Stimulated activated CD8-positive, alpha-beta memory T cell treated with anti-CD3 and anti-CD28 coated beads, Interleukin-15, amount 100 ng/mL, for 4 hours (primary cell): ENCODE measurements around the gene NKAPD1.
"Not testable (repeated sequence)": the region's sequence is repeated elsewhere in the genome, so short reads cannot be mapped to it uniquely, and the experiment has no call there.

ENCODE experiments used
- DNase-seq, 2 donors: peaks; one replicate each; pipeline ENCODE4 v3.0.0-alpha.2; 2020; ENCODE audit warnings: low read depth in 2 of 2

The NKAPD1 gene

DNA sequence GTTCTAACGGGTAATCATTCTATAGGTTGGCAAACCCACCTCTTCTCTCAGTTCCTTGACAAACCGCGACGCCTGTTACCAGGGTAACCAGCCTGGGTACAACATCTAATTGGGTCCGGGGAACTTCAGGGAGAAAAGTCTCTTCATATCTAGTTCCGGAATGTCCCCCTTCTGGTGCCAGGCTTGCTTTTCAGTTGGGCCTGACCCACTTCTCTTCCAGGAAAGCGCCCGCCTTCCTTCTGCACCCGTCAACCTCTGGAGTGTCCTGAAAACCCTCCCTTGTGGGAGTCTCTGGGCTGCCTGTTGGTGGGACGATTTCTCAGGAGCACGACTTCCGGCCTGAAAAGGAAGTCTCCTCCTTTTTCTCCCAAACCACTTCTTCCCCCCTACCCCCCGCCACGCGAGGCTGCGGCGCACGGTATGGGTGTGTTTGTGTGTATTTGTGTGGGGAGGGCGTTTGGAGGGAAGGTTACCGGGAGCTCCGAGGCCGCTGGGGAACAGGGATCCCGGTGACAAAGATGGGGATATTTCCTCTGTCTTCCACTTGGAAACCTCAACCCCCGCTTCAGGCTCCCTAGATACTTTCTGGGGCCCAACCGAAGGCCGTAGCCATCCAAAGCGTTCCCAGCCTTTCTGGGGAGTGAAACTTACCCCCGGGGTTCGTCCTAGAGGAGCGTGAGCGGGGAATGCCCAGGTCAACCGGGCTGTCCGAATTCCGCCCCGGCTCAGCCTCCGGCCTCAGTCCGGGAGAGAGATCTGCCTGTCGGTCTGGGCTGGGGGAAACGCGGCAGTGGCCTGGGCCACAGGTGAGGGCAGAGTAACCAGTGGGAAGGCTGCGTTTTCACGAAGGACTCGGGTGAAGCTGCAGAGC, at the start of gene NKAPD1, which contains the start of gene PIH1D2:
NKAPD1 (plus strand) TSS at position 359 of the 871 bp plus-strand sequence. CDS start 1,276 bp downstream, outside the sequence.
PIH1D2 (minus strand) TSS at position 77 of the 871 bp plus-strand sequence. CDS start 843 bp downstream, outside the sequence.
- DNase-seq = peak; percentile 58 to 72

DNA sequence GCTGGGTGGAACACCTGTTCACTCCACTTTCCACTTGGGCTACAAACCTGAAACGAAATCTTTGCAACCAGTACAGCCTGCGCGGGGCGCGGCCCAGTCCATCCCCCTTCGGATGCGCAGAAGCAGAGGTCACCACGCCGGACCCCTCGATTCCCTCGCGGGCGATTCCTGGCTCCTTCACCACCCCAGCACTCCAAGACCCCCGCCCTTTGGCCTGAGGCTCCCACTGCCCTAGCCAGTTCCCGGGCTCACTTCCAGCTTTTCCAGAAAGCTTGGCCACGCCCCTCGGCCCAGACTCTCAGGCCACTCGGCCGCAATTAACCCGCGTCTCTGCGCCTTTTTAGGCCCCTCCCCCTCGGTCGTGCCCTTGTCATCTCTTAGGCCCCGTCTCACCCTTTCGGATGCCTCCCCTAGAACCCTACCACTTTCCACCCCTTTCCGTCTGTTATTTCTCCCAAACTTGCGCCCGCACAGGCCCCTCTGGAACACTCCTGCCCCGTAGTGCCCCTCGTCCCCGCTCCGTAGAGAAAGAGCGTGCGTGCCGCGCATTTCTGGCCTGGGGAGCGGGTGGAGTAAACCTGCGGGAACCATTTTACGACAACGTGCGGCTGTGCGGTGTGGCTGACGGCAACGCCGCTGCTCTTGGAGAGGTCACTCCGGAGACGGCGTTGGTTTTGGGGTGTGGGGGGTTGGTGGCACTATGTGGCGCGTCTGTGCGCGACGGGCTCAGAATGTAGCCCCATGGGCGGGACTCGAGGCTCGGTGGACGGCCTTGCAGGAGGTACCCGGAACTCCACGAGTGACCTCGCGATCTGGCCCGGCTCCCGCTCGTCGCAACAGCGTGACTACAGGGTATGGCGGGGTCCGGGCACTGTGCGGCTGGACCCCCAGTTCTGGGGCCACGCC, 49.1 kb upstream of the NKAPD1 start, which contains the start of gene DLAT:
DLAT (plus strand) TSS at position 636 of the 906 bp plus-strand sequence; CDS start at position 701, 65 bp downstream.
- peak; percentile 67 to 68 for DNase-seq

DNA sequence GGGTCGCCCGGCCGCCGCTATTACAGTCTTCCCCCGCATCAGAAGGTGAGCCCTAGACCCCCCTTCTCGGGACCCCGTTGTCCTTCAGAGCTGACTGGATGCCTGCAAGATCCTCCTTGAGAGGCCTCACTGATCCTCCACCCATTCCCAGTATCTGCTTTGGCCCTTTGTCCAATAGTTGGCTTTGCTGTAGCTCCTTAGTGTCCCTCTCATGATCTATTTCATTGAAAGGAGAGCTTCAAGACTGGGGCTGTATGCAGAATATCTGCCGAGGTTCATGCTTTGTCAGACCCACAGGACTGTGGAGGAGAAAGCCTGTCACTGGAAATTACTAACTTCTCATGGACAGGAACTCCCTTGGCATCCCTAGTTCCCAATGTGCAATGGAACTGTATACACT, 48.4 kb upstream of the NKAPD1 start:
- DNase-seq = no peak

- DNase-seq = not testable (repeated sequence)
Measured at GRCh38 chr11:112026784-112027410, 47.2 kb upstream of the NKAPD1 start.

- no peak for DNase-seq
Measured at GRCh38 chr11:112029460-112029859, 44.6 kb upstream of the NKAPD1 start.

DNA sequence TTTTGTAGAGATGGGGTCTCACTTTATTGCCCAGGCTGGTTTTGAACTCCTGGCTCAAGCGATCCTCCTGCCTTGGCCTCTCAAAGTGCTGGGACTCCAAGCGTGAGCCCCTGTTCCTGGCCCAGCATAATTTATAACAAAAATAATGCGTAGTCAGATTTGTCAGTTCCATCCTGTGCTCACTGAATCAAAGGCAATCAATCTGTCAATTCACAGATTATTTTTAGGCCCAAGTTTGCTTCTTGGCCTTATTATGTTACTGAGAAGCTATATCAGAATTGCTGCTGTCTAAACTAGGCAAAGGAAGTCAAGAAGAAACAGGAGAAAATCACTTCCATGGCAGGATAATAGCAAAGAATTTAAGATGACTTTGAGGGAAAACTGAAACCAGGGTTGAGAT, 40.2 kb upstream of the NKAPD1 start:
- no peak for DNase-seq

- DNase-seq = no peak
Measured at GRCh38 chr11:112037527-112037926, 36.6 kb upstream of the NKAPD1 start.

GRCh38 chr11:112042161-112042960, 31.7 kb upstream of the NKAPD1 start:
- DNase-seq = no peak

GRCh38 chr11:112042961-112043304, 31.2 kb upstream of the NKAPD1 start:
- no peak for DNase-seq

DNA sequence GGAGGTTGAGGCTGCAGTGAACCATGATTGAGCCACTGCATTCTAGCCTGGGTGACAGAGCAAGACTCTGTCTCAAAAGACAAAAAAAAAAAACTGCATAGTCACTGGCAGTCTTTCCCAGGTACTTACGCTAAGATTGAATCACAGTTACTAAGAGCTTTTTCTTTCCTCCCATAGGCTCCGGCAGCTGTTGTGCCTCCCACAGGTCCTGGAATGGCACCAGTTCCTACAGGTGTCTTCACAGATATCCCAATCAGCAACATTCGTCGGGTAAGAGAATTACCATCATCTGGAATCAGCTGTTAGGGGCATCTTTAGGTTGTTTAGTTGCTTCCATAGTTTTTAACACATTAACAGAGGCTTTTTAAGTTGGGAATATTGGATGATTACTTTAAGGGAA, 29.1 kb upstream of the NKAPD1 start:
- DNase-seq = no peak

DNA sequence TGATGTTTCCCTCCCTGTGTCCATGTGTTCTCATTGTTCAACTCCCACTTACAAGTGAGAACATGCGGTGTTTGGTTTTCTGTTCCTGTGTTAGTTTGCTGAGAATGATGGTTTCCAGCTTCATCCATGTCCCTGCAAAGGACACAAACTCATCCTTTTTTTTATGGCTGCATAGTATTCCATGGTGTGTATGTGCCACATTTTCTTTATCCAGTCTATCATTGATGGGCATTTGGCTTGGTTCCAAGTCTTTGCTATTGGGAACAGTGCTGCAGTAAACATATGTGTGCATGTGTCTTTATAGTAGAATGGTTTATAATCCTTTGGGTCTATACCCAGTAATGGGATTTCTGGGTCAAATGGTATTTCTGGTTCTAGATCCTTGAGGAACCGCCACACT, 27.5 kb upstream of the NKAPD1 start:
- not testable (repeated sequence) for DNase-seq

GRCh38 chr11:112048256-112048655, 25.8 kb upstream of the NKAPD1 start:
- DNase-seq = not testable (repeated sequence)

- no peak for DNase-seq
Measured at GRCh38 chr11:112049777-112050176, 24.3 kb upstream of the NKAPD1 start.

- no peak for DNase-seq
Measured at GRCh38 chr11:112050721-112051120, 23.4 kb upstream of the NKAPD1 start.

DNA sequence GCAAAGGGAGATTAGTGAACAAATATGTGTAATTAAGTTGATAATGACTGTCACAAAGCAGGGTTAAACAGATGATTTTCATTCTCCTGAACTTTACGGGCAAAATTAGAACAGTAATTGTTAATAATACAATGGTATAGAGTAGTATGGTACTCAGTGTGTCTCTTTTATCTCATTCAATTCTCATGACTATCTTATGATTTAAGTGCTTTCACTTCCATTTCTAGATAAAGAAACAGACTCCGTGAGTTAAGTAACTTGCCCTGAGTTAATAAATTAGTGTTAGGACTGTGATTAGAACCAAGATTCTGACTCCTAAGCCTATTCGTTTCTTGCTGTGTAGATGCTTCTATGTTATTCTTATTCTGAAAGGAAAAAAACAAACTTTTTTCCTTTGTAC, 22.3 kb upstream of the NKAPD1 start:
- DNase-seq = no peak

GRCh38 chr11:112057170-112057569, 16.9 kb upstream of the NKAPD1 start:
- no peak for DNase-seq

DNA sequence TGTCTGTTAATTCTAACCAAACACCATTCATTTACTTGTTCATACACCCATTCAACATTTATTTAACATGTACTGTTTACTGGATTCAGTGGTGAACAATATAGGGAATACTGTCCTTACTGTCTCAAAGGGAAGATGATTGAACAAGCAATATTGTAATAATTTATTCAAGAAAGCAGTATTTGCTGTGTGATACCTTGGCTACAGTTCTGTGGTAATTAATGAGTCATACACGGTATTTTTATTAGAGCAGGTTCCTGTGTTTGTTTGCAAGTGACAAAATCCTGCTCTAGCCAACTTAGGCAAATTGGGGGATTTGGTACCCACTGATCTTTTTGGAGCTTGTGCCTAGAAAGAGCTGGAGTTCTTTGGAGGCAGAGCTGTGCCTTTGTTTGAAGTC, 16.0 kb upstream of the NKAPD1 start:
- DNase-seq = no peak

GRCh38 chr11:112062923-112063322, 11.2 kb upstream of the NKAPD1 start:
- DNase-seq = no peak

GRCh38 chr11:112082729-112083128, 8.6 kb downstream of the NKAPD1 start:
- no peak for DNase-seq

DNA sequence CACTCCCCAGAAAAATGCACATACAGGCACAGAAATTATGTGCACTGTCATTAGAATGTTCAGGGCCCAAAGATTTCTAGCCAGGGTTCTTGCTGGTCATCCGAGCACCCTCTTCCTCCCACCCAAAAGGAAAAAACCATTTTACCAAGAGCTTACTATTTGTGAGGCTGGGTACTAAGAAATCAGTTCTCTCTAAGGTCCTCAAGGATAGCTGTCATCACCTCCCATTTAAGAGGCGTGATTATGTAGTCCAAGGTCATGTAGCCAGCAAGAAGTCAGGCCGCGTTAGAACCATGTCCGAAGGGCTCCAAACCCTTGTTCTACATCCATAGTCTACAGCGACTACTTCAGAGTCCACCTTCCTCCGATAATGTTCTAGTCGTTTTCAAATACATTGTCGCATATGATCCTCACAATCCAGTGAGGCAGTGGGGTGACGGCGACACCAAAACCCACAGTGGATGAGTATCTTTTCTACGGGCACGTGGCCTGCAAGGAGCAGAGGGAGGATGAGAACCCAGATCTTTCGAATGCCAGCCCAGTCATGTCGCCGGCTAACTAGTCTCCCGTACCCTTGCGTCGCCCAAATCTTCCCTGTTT, 11.8 kb downstream of the NKAPD1 start:
- DNase-seq = peak in 1 of 2 donors; percentile 2
